HG03354 (cell line): ENCODE results near the gene TIGAR.

ENCODE experiments used
- ATAC-seq: cut with Tn5 transposase; IDR thresholded peaks from one replicate; pipeline ENCODE4 v1.9.1; 2021; ENCODE audit warnings: mild to moderate bottlenecking; ENCODE audit not compliant: unreplicated experiment, poor library complexity, severe bottlenecking

TIGAR gene

GRCh38 chr12:4366090-4366489, 45.1 kb downstream of the TIGAR start:
- ATAC-seq: no peak

GRCh38 chr12:4369548-4369947, 48.5 kb downstream of the TIGAR start:
- no peak for ATAC-seq

- ATAC-seq: no peak
These were observed 49.3 kb downstream of the TIGAR start for GRCh38 chr12:4370265-4370664.

GRCh38 chr12:4372653-4373052, 51.6 kb downstream of the TIGAR start:
- no peak for ATAC-seq

- ATAC-seq: no peak
These were observed 54.4 kb downstream of the TIGAR start for GRCh38 chr12:4375449-4375848.

- no peak for ATAC-seq
These were observed 57.8 kb downstream of the TIGAR start for GRCh38 chr12:4378772-4379171.

GRCh38 chr12:4379405-4379804, 58.4 kb downstream of the TIGAR start, which contains the start of gene FGF23:
Gene FGF23, minus strand, starts transcription at chr12:4379712. Its CDS starts 130 bp downstream, at chr12:4379582.
- no peak for ATAC-seq

GRCh38 chr12:4380332-4380731, 59.3 kb downstream of the TIGAR start:
- ATAC-seq: no peak

- no peak for ATAC-seq
These were observed 62.4 kb downstream of the TIGAR start for GRCh38 chr12:4383304-4383865.

- ATAC-seq: no peak
These were observed 65.8 kb downstream of the TIGAR start for GRCh38 chr12:4386801-4387200.

GRCh38 chr12:4387607-4388006, 66.6 kb downstream of the TIGAR start:
- ATAC-seq: no peak

GRCh38 chr12:4388032-4388431, 67.0 kb downstream of the TIGAR start:
- no peak for ATAC-seq

GRCh38 chr12:4388662-4389061, 67.6 kb downstream of the TIGAR start:
- ATAC-seq: no peak

GRCh38 chr12:4392223-4392742, 71.3 kb downstream of the TIGAR start:
- no peak for ATAC-seq

GRCh38 chr12:4393211-4393610, 72.2 kb downstream of the TIGAR start:
- no peak for ATAC-seq

GRCh38 chr12:4395818-4396217, 74.8 kb downstream of the TIGAR start:
- no peak for ATAC-seq

- ATAC-seq: no peak
These were observed 80.1 kb downstream of the TIGAR start for GRCh38 chr12:4401117-4401516.

GRCh38 chr12:4402996-4403395, 82.0 kb downstream of the TIGAR start:
- no peak for ATAC-seq
